Ascending aorta (tissue), 2 donors: ENCODE results near the gene DIPK1B. TPM values are rescaled to one million over a fixed set of nuclear protein-coding genes. Genes with fewer than 3 reads are reported as not detected.

Experiments
- DNase-seq, 2 donors: peaks; one replicate each; pipeline ENCODE4 v3.0.0-alpha.2; 2019; ENCODE audit warnings: low spot score in 2 of 2
- H3K27ac ChIP-seq, 2 donors: fragments of 200-600 bp; sonication (generic); one replicate each; pipeline ENCODE4 v1.5.1; 2016 to 2017; ENCODE audit warnings: mild to moderate bottlenecking in 1 of 2
- H3K27me3 ChIP-seq: fragments of 200-600 bp; sonication (generic); one replicate; pipeline ENCODE4 v1.5.1; 2017
- H3K36me3 ChIP-seq, 2 donors: fragments of 200-600 bp; sonication (generic); one replicate each; pipeline ENCODE4 v1.5.1; 2016
- H3K4me1 ChIP-seq, 2 donors: fragments of 200-600 bp; sonication (generic); one replicate each; pipeline ENCODE4 v1.5.1; 2016 to 2017; ENCODE audit warnings: mild to moderate bottlenecking in 1 of 2
- H3K4me3 ChIP-seq, 2 donors: fragments of 200-600 bp; sonication (generic); one replicate each; pipeline ENCODE4 v1.5.1; 2016 to 2017; ENCODE audit warnings: mild to moderate bottlenecking in 1 of 2
- H3K9me3 ChIP-seq, 2 donors: fragments of 200-600 bp; sonication (generic); one replicate each; pipeline ENCODE4 v1.5.1; 2016
- intact Hi-C: fragments of 100-400 bp; cut with DNase I; formaldehyde crosslinking; loops from one replicate; pipeline ENCODE4 v1.15.1; 2023
- total RNA-seq: library from RNA; depleted of rRNA; stranded (reverse); fragments of >200 nt; gene quantifications from one replicate; pipeline ENCODE4 v1.1.0, GENCODE V29; 2016
- TF ChIP-seq, protein P1 (sequence below), 3 experiments: fragments of 200-600 bp in 2 of 3; fragments of 450-650 bp in 1 of 3; sonication (generic) in 2 of 3; IDR thresholded peaks; one replicate each; pipeline ENCODE4 v1.5.1; 2016 to 2019; ENCODE audit warnings: antibody characterized with exemption in 3 of 3, mild to moderate bottlenecking in 1 of 3, moderate library complexity in 1 of 3

The DIPK1B gene
- total RNA-seq, 1 donor from 2014 or later: 86.2 TPM

GRCh38 chr9:136756134-136756438, 43.7 kb downstream of the DIPK1B start:
- H3K27ac ChIP-seq: no peak overlapping the region
- TF ChIP-seq, protein P1, sequence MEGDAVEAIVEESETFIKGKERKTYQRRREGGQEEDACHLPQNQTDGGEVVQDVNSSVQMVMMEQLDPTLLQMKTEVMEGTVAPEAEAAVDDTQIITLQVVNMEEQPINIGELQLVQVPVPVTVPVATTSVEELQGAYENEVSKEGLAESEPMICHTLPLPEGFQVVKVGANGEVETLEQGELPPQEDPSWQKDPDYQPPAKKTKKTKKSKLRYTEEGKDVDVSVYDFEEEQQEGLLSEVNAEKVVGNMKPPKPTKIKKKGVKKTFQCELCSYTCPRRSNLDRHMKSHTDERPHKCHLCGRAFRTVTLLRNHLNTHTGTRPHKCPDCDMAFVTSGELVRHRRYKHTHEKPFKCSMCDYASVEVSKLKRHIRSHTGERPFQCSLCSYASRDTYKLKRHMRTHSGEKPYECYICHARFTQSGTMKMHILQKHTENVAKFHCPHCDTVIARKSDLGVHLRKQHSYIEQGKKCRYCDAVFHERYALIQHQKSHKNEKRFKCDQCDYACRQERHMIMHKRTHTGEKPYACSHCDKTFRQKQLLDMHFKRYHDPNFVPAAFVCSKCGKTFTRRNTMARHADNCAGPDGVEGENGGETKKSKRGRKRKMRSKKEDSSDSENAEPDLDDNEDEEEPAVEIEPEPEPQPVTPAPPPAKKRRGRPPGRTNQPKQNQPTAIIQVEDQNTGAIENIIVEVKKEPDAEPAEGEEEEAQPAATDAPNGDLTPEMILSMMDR (IDR thresholded peaks at IDR 0.05): no peak

GRCh38 chr9:136756836-136757235, 44.5 kb downstream of the DIPK1B start:
- H3K4me3 ChIP-seq: no peak overlapping the region
- H3K27ac ChIP-seq: no peak overlapping the region
- intact Hi-C loops: no loop called here
- H3K4me1 ChIP-seq: no peaks in the 10 kb centered on the region
- no peak for DNase-seq
- no peaks in the 10 kb centered on the region for H3K36me3 ChIP-seq
- H3K9me3 ChIP-seq: no peaks in the 10 kb centered on the region
- H3K27me3 ChIP-seq: no peaks in the 10 kb centered on the region
- TF ChIP-seq, protein P1 (IDR thresholded peaks at IDR 0.05): no peak

More at GRCh38 chr9:136756134-136756438, 43.7 kb downstream of the DIPK1B start:
- Histone ChIP-seq H3K4me1 (no peaks in the 10 kb centered on the region), H3K9me3 (no peaks in the 10 kb centered on the region), H3K36me3 (no peaks in the 10 kb centered on the region), H3K27me3 (no peaks in the 10 kb centered on the region), H3K4me3 (no peak overlapping the region)
- no peak for DNase-seq
- intact Hi-C loops: no loop called here

- TF ChIP-seq, protein P1 (IDR thresholded peaks at IDR 0.05): no peak
- H3K9me3 ChIP-seq: no peaks in the 10 kb centered on the region
- DNase-seq: no peak
- no peaks in the 10 kb centered on the region for H3K27me3 ChIP-seq
- intact Hi-C loops: no loop called here
- no peaks in the 10 kb centered on the region for H3K36me3 ChIP-seq
- H3K27ac ChIP-seq: no peak overlapping the region
- H3K4me3 ChIP-seq: no peak overlapping the region
- no peaks in the 10 kb centered on the region for H3K4me1 ChIP-seq
Observed at GRCh38 chr9:136757328-136757727, 45.0 kb downstream of the DIPK1B start.

GRCh38 chr9:136757751-136758140, 45.4 kb downstream of the DIPK1B start:
- H3K4me3 ChIP-seq: no peak overlapping the region

DNA sequence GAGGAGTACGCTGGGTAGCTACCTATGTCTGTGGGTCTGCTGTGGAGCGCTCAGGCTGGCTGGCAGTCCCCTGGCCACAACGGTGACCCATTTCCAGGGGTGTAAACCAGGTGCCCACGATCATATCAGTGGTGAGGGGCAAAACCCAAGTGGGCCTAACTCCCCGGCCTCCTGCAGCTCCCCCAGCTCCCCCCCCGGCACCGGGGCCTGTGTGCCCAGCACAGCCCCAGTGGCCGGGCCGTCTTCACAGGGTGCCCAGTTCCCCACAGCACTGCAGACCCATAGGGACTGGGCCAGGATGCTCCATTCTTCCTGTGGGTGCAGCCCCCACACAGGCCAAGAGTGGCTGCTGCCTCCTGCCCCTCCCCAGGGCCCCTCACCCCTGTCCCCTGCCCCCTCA, 46.6 kb downstream of the DIPK1B start:
- H3K27ac ChIP-seq: no peak overlapping the region

More at GRCh38 chr9:136757751-136758140, 45.4 kb downstream of the DIPK1B start:
- H3K27me3 ChIP-seq: no peaks in the 10 kb centered on the region
- intact Hi-C loops: no loop called here
- no peaks in the 10 kb centered on the region for H3K36me3 ChIP-seq
- H3K9me3 ChIP-seq: no peaks in the 10 kb centered on the region
- H3K4me1 ChIP-seq: no peaks in the 10 kb centered on the region
- TF ChIP-seq, protein P1 (IDR thresholded peaks at IDR 0.05): no peak
- no peak overlapping the region for H3K27ac ChIP-seq
- DNase-seq: no peak

More for the DNA sequence above, 46.6 kb downstream of the DIPK1B start:
- Histone ChIP-seq H3K27me3 (no peaks in the 10 kb centered on the region), H3K4me3 (no peak overlapping the region), H3K9me3 (no peaks in the 10 kb centered on the region), H3K36me3 (no peaks in the 10 kb centered on the region), H3K4me1 (no peaks in the 10 kb centered on the region)
- DNase-seq: no peak
- TF ChIP-seq, protein P1 (IDR thresholded peaks at IDR 0.05): no peak
- intact Hi-C loops: no loop called here
